HG03460 (cell line): ENCODE measurements around the gene PRKCE.

Experiments used
- ATAC-seq: cut with Tn5 transposase; IDR thresholded peaks from one replicate; pipeline ENCODE4 v1.9.1; 2021; ENCODE audit not compliant: unreplicated experiment

Gene PRKCE

GRCh38 chr2:46026431-46026830 is 375.0 kb downstream of the PRKCE start:
- no peak for ATAC-seq

- no peak for ATAC-seq
Measured at GRCh38 chr2:46029332-46029811, 377.9 kb downstream of the PRKCE start.

- no peak for ATAC-seq
Measured at GRCh38 chr2:46030330-46030729, 378.9 kb downstream of the PRKCE start.

- no peak for ATAC-seq
Measured at GRCh38 chr2:46032161-46032813, 380.8 kb downstream of the PRKCE start.

GRCh38 chr2:46032996-46033395 is 381.5 kb downstream of the PRKCE start:
- no peak for ATAC-seq

- ATAC-seq: no peak
Measured at GRCh38 chr2:46034535-46034934, 383.1 kb downstream of the PRKCE start.

GRCh38 chr2:46036929-46037328 is 385.5 kb downstream of the PRKCE start:
- ATAC-seq: no peak

GRCh38 chr2:46039543-46040303 is 388.2 kb downstream of the PRKCE start:
- no peak for ATAC-seq

GRCh38 chr2:46040563-46041155 is 389.2 kb downstream of the PRKCE start:
- no peak for ATAC-seq

GRCh38 chr2:46041434-46041833 is 390.0 kb downstream of the PRKCE start:
- no peak for ATAC-seq

GRCh38 chr2:46042207-46042637 is 390.7 kb downstream of the PRKCE start:
- ATAC-seq: no peak

- no peak for ATAC-seq
Measured at GRCh38 chr2:46042711-46043110, 391.2 kb downstream of the PRKCE start.

- no peak for ATAC-seq
Measured at GRCh38 chr2:46045888-46046287, 394.4 kb downstream of the PRKCE start.

GRCh38 chr2:46047290-46047689 is 395.8 kb downstream of the PRKCE start:
- ATAC-seq: no peak

GRCh38 chr2:46048693-46049092 is 397.2 kb downstream of the PRKCE start:
- no peak for ATAC-seq

- ATAC-seq: no peak
Measured at GRCh38 chr2:46050027-46050426, 398.6 kb downstream of the PRKCE start.

GRCh38 chr2:46050489-46050888 is 399.0 kb downstream of the PRKCE start:
- ATAC-seq: no peak

- ATAC-seq: no peak
Measured at GRCh38 chr2:46051085-46051484, 399.6 kb downstream of the PRKCE start.

GRCh38 chr2:46053564-46053963 is 402.1 kb downstream of the PRKCE start:
- no peak for ATAC-seq

GRCh38 chr2:46056541-46056940 is 405.1 kb downstream of the PRKCE start:
- ATAC-seq: no peak

GRCh38 chr2:46058140-46058539 is 406.7 kb downstream of the PRKCE start:
- ATAC-seq: no peak
